Urothelium cell line (cell line): ENCODE data around the gene FAM163B.
"Not testable (repeated sequence)": the region's sequence is repeated elsewhere in the genome, so short reads cannot be mapped to it uniquely, and the experiment has no call there.

Source experiments
- DNase-seq: peaks from one replicate; pipeline ENCODE4 v3.0.0; 2011; ENCODE audit warnings: low spot score, mixed read lengths
- FAIRE-seq: peaks from 2 replicates; lab custom pipeline; 2011; peaks lifted over from hg19 to GRCh38; lab: Jason Lieb, UNC

The FAM163B gene

DNA sequence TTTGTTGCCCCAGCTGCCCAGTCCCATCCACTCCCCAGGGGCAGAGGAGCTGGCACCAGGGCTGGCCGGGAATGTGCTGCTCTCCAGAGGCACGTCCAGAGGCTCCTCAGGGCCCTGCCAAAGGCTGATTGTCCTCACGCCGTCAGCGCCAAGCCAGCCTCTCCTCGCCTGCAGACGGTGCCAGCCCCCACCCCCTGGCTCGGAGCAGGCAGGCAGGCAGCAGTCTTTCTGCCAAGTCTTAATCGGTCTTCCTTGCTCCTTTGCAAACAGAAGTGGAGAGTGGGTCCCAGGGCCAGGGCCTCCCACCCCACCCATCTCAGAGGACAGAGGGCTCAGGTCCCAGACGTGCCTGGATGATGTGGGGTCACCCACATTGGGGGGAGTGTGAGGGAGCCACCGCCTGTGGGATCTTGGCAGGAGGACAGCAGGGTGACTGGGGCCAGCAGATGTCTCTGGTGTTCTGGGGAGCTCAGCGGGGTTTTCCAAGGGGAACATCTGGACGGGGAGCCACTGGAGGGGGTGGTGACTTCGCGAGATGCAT lies 36.3 kb downstream of the FAM163B start:
- no peak for DNase-seq
- FAIRE-seq = no peak

DNA sequence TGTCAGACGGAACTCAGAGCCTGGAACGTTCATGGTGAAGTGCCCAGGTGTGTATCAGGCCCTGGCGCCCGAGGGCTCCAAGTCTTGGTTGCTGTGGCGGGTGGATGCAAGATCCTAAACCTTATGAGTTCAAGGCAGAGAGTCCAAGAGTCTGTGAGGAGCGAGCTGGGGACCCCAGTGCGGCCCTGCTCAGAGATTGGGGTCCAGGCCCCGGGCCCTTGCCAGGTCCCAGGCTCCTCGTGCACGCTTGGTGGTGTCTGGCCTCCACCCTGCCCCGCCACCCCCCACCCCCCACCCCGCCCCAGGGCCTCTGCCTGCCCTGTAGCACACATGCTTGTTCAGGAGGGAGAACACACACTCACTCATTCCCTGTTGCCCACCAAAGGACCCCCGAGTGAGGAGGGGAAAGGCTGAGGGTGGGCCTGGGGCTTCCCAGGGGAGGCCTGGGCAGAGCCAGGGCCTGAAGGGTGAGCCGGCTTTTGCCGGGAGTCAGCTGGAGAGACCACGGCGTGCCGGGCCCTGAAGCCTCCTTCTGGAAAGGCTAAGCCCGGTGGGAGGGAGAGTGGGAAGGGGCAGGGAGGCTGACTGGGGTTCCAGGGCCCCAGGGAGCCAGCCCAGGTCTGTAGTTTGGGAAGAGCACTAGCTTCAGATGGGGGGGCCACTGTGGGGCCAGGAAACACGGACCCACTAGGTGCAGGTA lies 37.1 kb downstream of the FAM163B start:
- FAIRE-seq (no peak), DNase-seq (no peak)

DNA sequence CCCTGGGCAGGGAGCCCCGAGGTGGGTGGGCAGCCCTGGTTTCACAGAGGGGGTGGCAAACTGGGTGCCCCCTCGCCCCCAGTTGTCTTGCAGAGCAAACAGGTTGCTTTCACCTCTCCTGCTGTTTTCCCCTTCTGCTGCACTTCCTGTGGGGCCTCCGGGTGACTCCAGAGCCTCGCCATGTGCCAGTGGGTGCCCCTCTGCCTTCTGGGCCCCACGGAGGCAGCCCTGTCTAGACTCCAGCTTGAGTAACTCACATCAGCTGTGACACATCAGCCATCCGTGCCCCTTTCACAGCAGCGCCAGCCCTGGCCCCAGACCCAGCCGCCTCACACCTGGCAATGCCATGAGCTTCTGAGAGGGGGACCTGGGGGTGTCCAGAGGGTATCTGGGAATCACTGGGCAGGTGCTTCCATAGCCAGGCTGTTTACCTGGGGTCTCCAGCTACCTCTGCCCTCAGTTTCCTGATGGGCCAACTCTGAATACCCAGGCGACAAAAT lies 37.7 kb downstream of the FAM163B start:
- FAIRE-seq = no peak

DNA sequence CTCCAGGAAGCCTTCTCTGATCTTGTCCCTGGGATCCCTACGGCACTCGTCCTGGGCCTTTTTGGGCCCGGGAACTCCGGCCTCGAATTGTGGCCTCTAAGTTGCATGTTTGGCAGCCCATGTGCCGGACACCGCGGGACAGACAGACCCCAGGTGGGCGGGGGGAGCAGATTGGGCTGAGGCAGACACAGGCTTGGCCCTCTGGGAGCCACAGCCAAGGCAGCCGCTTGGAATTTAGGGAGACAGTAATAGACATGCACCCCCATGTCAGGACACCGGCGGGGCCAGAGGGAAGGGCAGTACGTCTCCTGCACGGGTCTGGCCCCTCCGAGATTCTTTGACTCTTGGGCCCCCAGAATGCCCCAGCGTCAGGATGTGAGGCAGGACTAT lies 38.5 kb downstream of the FAM163B start:
- DNase-seq (no peak), FAIRE-seq (no peak)

More for the DNA sequence above, 37.7 kb downstream of the FAM163B start:
- no peak for DNase-seq

DNA sequence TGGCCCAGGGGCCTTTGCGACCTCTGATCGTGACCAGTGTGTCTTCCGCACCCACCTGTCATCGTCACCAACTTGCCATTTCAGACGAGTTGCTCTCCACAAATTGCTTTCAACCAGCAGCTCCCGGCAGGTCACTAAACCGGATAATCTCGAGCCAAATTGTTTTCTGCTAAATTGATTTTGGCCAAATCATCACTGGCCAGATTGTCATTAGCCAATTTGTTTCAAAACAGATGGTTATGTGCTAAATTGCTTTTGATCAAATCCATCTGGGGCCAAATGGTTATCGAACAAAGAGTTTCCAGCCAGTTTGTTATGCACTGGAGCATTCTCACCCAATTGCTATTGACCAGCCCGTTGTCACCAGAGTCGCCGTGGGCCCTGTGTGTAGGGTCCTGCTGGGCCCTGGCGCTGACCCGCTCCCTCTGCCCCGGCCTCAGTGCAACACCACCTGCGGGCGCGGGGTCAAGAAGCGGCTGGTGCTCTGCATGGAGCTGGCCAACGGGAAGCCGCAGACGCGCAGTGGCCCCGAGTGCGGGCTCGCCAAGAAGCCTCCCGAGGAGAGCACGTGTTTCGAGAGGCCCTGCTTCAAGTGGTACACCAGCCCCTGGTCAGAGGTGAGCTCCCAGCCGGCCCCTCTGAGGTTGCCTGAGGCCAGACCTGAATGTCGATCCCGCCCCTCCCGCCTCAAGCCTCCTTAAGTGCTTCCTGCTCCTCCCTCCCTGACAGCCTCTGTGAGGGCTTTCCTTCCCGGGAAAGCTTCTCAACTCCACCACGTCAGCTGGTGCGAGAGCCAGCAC lies 39.1 kb downstream of the FAM163B start:
- FAIRE-seq = no peak
- no peak for DNase-seq

DNA sequence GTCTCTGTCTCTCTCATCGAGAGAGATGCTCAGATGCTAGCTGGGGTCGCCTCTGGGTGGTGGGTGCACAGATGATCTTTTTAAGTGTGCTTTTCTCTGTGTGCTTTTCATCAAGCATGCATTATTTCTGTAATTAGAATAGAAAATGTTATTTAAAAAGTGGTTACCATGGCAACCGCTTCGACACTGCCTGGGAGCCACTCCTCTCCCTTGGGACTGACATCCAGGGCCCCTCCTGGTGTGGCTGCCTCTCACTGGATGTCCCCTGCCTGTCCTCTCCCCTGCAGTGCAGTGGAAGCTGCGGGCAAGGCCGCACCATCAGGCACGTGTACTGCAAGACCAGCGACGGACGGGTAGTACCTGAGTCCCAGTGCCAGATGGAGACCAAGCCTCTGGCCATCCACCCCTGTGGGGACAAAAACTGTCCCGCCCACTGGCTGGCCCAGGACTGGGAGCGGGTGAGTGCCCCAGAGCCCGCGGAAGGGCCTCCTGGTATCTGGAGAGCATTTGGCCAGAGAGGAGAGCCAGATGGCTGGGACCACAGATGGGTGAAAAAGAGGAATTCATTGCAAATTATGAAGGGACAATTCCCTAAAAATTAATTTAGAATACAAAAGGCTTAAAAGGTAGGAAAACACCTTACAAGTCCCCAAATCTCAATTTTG lies 39.9 kb downstream of the FAM163B start:
- DNase-seq = no peak
- FAIRE-seq = no peak

DNA sequence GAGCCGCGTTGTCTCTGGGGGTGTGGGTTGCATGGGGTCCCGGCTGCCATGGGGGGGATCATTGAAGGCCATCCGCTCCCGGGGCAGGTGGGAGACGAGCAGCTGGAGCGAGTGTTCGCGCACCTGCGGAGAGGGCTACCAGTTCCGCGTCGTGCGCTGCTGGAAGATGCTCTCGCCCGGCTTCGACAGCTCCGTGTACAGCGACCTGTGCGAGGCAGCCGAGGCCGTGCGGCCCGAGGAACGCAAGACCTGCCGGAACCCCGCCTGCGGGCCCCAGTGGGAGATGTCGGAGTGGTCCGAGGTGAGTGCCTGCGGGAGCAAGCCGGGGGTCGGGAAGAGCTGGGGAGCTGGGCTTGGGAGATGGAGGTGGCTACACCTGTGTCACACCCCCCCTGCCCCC lies 41.0 kb downstream of the FAM163B start:
- FAIRE-seq (no peak), DNase-seq (no peak)

DNA sequence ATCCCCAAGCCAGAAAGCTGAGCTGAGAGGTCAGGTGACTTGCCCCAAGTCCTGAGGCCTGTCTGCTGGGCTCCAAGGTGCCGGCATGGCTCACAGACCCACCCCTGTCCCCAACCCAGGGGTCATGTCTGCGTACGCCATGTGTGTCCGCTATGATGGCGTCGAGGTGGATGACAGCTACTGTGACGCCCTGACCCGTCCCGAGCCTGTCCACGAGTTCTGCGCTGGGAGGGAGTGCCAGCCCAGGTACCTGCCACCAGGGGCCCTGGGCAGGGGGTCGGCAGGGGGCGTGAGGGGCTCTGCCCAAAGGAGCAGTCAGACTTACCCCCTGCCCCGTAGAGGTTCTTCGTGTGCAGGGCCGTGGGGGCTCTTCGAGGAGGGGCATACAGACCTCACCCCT lies 42.4 kb downstream of the FAM163B start:
- FAIRE-seq = no peak
- DNase-seq = no peak

DNA sequence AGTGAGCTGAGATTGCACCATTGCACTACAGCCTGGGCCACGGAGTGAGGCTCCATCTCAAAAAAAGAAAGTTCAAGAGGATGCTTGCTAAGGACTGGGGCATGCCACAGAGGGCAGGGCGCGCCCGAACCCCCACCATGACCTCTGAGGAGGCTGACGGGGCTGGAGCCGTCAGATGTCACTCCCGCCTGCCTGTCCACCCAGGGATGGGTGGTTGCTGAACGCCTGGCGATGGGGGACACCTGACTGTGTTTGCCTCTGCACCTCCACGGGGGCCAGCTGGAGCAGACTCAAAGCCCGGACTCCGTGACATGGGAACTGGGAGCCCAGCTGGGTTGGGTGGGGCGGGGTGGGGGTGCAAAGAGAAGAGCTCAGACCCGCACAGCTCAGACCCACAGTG lies 42.8 kb downstream of the FAM163B start:
- DNase-seq = no peak
- FAIRE-seq = no peak

DNA sequence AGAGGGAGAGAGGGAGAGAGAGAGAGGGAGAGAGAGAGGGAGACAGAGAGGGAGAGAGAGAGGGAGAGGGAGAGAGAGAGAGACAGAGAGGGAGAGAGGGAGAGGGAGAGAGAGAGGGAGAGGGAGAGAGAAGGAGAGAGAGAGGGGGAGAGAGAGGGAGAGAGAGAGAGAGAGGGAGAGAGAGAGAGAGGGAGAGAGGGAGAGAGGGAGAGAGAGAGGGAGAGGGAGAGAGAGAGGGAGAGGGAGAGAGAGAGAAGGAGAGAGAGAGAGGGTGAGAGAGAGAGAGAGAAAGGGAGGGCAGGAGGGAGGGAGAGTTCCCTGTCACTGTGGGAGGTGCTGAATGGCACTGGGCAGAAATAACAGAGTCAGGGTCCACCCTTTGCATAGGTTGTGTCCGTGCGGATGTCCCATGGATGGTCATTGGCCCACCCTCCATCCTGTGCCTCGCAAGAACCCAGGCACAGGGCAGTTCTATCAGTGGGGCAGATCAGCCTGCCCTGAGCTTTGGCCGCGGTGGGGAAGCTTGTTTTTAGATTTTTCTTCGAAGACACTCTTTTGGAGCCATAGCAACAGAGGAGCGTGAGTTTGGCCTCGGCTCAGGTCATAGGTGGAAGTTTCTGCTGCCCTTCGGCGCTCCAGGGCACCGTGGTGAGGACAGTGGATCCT lies 44.6 kb downstream of the FAM163B start:
- DNase-seq (no peak), FAIRE-seq (no peak)

DNA sequence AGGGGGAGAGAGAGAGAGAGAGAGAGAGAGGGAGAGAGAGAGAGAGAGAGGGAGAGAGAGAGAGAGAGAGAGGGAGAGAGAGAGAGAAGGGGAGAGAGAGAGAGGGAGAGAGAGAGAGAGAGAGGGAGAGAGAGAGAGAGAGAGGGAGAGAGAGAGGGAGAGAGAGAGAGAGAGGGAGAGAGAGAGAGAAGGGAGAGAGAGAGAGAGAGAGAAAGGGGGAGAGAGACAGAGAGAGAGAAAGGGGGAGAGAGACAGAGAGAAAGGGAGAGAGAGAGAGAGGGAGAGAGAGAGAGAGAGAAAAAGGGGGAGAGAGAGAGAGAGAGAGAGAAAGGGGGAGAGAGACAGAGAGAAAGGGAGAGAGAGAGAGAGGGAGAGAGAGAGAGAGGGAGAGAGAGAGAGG lies 45.4 kb downstream of the FAM163B start:
- not testable (repeated sequence) for FAIRE-seq, DNase-seq

DNA sequence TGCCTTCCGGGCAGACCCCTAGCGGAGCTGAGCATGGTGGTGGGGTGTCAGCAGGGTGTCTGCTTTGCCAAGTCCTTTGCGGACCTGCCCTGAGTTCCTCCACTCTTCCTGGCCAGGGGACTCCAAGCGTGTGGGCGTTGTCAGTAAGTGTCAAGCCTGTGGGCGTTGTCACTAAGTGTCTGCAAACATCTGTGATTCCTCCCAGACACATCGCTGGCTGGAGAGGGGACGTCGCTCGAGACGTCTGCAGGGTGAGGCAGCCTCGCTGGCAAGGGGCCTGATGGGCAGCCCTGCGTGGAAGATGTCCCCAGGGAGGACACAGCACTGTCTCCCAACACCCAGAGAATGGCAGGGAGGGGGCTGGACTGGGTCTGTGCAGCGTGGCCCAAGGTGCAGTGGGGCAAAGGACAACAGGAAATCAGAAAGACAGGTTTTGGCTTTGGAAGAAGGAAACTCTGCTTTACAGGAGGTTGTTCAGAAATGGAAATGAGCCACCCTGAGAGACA lies 45.8 kb downstream of the FAM163B start:
- FAIRE-seq (no peak), DNase-seq (peak; percentile 24)

DNA sequence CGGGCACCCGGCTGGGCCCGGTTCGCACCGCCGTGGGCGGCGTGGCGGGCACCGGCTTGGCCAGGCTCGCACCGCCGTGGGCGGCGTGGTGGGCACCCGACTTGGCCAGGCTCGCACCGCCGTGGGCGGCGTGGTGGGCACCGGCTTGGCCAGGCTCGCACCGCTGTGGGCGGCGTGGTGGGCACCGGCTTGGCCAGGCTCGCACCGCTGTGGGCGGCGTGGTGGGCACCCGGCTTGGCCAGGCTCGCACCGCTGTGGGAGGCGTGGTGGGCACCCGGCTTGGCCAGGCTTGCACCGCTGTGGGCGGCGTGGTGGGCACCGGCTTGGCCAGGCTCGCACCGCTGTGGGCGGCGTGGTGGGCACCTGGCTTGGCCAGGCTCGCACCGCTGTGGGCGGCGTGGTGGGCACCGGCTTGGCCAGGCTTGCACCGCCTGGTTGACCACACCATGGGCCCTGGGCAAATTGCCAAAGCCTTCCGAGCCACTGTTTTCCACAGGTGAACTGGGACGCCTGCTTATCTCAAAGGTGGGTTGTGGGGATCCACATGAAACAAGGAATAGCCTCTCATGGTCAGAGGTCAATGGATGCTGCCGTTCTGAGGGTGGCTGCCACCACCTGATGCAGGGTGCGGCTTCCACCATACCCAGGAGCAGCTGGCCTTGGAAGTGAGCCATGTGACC lies 46.4 kb downstream of the FAM163B start:
- DNase-seq = no peak
- no peak for FAIRE-seq

DNA sequence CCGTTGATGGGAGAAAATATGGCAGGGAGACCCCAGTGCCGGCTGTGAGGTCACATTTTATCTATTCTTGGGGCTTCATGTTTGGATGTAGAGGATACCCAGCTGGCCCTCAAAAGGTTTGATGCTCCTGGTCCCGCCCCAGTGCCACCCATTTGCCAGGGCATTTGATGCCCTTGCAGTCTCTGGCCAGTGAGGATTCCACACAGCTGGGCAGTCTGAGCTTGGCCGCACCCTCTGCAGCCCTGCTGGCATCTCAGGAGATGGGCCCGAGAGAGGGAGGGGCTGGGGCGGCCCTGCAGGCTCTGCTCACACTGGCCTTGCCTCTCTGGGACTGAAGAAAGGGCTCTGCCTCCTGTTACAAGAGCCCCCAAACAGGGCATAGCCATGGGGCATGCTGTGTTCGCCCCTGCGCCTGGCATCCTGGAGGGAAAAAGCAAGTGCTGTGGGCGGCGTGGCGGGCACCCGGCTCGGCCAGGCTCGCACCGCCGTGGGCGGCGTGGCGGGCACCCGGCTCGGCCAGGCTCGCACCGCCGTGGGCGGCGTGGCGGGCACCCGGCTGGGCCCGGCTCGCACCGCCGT lies 47.1 kb downstream of the FAM163B start:
- DNase-seq = no peak
- FAIRE-seq = no peak

DNA sequence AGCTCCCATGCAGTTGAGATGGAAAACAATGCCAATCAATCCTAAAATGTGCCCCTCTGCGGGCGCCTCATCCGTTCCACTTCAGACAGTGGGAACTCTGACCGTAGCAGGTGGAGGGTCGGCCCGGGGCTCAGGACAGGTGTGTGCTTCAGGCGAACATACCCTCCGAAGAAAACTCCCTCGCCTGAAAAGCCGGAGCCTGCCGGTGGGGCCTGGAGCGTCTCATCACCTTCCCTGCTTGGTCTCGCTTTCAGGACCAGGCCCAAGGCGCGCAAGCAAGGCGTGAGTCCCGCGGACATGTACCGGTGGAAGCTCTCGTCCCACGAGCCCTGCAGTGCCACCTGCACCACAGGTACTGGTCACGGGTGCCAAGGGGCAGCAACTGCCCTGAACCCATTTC lies 48.2 kb downstream of the FAM163B start:
- no peak for FAIRE-seq
- DNase-seq = no peak

DNA sequence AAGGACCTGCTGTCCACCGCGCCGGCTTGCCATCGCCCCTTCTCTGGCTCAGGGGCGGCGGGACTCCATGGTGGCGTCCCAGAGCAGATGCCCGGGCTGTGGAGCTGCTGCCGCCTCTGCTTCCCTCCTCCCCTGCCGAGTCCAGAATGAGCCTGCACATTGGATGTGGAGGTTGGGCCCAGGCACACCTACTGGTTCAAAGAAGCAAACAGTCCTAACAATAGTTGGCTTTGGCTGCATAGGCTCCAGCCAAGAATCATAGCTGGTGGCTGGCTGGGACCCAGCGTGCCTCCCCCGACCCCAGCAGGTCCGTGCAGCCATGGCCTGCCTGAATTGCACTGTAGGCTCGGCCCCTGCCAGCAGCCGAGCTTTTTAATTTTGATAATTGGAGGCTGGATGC lies 48.9 kb downstream of the FAM163B start:
- DNase-seq = no peak
- FAIRE-seq = no peak

DNA sequence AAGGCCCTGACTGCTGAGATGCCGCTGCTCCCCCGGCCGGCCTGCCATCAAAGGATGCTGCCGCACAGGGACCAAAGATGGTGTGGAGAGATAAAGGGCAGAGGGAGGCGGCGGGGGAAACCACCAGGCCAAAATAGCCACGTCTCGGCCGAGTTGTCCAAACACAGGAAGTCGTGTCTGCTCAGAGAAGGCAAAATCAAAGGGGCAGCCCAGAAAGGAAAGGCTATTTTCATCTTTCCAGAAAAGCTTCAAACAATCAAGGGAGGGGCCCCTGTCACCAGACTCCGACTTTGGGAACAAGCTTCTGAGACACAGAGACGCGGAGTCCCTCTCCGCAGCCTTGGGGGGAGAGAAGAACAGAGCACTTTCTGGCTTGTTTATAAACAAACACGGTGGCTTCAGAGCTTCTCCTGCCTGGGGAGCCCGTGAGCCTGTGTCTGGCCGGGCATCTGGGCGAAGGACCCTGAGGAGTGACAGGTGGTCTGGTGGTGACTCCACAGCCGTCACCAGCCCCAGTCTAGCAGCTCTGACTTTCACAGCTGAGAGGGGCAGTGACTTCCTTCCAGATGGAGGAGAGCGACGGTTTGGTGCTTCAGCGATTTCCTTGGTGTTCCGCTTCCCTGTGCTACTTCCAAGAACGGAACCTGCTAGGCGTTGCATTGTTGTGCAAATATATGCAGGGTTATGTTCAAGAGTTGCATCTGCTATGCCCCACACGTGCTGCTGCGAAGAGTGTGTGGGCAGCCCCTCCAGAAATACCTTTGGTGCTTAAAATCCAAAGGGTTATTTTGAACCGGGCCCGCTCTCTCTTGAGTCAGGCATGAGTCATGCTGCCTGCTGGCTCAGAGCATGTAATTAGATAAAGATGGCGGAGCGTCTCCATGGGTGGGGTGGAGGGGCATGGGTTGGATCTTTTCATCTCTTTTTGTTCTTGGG lies 50.7 kb downstream of the FAM163B start:
- FAIRE-seq (no peak), DNase-seq (peak; percentile 79)

DNA sequence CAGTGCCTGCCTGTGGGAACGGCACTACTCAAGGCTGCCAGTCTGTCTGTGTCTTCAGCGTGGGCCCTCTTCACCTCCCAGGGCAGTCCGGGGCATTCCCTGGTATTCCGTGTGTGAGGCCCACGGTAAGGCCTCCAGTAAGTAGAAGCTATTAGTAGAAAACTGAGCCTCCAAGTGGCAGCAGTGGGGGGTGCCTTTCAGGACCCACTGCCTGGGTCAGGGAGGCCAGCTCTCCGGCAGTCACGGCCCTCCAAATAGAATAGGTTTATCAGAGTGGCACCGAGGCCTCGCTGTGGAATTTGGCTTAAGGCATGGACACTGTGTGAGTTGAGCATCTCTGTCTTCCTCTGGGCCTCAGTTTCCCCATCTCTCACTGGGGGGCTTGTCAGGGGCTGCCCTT lies 51.6 kb downstream of the FAM163B start:
- FAIRE-seq (no peak), DNase-seq (no peak)

DNA sequence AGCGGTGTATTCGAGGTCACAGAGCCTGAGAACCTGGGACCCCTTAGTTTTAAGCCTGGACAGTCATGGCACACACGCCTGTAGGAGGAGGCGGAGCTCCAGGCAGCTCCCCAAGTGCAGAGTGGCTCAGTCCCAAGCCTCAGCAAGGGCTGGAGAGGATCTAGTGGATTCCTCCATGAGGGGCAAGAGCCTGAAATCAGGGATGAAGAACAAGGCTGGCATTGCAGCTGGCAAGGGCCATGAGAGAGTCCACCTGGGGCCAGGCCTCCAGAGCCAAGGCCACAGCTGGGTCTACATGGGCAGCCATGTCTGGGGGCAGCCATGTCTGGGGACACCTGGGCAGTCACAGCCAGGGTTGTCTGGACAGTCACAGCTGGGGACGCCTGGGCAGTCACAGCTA lies 52.8 kb downstream of the FAM163B start:
- FAIRE-seq (no peak), DNase-seq (no peak)
